ENCODE results near the gene PPP1R13B. TPM values are rescaled to one million over a fixed set of nuclear protein-coding genes. Genes with fewer than 3 reads are reported as not detected.

Gene PPP1R13B
- total RNA-seq, 6 experiments from 2014 or later: 9.2 to 22.4 (median 13.9) TPM

DNA sequence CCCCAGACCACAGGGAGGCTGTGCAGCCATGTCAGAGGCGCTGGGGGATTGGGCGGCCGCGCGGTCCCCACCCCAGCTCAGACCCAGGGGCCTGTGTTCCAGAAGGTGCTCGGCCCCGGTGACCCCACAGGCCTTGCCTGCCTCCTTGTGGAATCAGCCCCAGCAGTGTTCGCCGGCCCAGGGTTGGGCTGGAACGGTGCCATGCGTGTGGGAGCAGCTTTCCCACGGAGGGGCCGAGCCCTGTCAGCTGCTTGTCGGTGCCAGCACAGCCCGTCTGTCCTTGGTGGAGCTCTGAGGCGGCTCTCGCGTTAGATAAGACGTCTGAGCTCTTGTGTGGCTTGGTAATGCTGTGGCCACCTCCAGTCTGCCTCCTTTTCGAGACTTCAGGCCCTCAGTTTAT lies 123.3 kb downstream of the PPP1R13B start:
- Histone ChIP-seq H3K4me1 (peaks cover 0 to 21% (median 4%) of the 10 kb centered on the region in 4 donors), H3K4me3 (no peak overlapping the region), H3K27me3 (no peaks in the 10 kb centered on the region), H3K9me3 (no peaks in the 10 kb centered on the region), H3K27ac (no peak overlapping the region), H3K36me3 (peaks cover 0 to 5% (median 0%) of the 10 kb centered on the region in 4 donors)
- DNase-seq: peak in 1 of 3 donors; percentile 51
- peak in 3 of 4 donors; percentile 8 to 24 (median 19) for ATAC-seq
- intact Hi-C loops (cut with DNase I): no loop called here
- TF ChIP-seq, protein P1, sequence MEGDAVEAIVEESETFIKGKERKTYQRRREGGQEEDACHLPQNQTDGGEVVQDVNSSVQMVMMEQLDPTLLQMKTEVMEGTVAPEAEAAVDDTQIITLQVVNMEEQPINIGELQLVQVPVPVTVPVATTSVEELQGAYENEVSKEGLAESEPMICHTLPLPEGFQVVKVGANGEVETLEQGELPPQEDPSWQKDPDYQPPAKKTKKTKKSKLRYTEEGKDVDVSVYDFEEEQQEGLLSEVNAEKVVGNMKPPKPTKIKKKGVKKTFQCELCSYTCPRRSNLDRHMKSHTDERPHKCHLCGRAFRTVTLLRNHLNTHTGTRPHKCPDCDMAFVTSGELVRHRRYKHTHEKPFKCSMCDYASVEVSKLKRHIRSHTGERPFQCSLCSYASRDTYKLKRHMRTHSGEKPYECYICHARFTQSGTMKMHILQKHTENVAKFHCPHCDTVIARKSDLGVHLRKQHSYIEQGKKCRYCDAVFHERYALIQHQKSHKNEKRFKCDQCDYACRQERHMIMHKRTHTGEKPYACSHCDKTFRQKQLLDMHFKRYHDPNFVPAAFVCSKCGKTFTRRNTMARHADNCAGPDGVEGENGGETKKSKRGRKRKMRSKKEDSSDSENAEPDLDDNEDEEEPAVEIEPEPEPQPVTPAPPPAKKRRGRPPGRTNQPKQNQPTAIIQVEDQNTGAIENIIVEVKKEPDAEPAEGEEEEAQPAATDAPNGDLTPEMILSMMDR (IDR thresholded peaks at IDR 0.05): no peak
- TF ChIP-seq POLR2A (IDR thresholded peaks at IDR 0.05): no peak
- WGBS (ENCODE audit: insufficient coverage, low coverage, low lambda C conversion rate, missing lambda C conversion rate): 60% methylated on average over 2 of the region's 20 CpGs

DNA sequence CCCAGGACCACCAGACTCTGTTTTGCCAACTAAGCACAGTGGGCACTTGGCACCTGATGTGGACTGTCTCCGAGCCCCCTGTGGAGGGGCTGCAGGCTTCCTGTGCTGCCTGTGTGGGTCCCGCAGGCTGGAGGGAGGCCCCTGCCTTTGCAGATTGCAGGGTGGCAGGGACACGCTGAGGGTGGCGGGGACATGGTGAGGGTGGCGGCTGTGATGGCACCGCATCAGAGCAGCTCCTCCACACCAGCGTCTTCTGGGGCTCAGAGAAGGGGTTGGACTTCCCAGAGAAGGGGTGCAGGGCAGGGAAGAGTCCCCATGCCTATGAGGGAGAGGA lies 123.7 kb downstream of the PPP1R13B start:
- peak overlapping the region in 1 of 3 donors; percentile 49 for H3K27ac ChIP-seq
- WGBS (ENCODE audit: insufficient coverage, low coverage, low lambda C conversion rate, missing lambda C conversion rate): no CpG with 5 or more reads among the region's 7 CpGs
- ATAC-seq: no peak
- H3K27me3 ChIP-seq: no peaks in the 10 kb centered on the region
- H3K9me3 ChIP-seq: no peaks in the 10 kb centered on the region
- peaks cover 0 to 1% (median 0%) of the 10 kb centered on the region in 4 donors for H3K36me3 ChIP-seq
- TF ChIP-seq, protein P1 (IDR thresholded peaks at IDR 0.05): no peak
- TF ChIP-seq POLR2A (IDR thresholded peaks at IDR 0.05): no peak
- peaks cover 0 to 21% (median 4%) of the 10 kb centered on the region in 4 donors for H3K4me1 ChIP-seq
- intact Hi-C loops (cut with DNase I): no loop called here
- no peak for DNase-seq
- H3K4me3 ChIP-seq: no peak overlapping the region

DNA sequence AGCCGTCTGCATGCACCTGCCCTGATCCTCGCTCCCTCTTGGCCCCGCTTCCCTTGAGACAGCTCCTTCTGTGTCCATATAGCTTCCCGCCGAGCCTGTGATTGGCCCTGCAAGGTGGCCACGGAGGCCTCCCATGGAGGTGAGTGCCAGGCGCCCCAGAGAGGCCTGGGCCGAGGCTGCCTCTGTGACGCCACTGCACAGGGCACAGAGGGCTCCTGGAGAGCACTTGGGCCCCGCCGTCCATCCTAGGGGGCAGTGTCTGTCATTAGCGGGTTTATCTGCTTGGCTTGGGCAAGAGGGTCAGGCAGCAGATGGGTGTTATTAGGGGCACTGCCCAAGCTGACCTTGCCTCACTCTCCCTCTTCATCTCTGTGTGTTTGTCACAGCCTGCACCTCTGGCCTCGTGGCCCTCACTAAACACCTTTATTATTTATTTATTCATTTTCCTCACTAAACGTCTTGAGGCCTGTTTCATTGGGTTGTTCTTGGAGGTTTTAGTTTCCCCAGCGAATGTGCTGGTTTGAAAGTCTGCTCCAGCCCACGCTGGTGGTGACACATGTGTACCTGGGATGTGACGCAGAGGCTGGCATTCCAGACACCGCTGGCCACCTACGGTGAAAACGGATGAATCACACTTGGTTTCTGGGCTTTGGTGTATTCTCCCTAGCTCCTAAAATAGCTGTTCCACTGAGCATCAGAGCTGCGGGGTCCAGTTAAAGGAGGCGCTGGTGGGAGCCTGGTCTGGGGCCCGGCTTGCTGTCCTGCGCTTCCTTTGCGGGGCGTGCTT lies 125.8 kb downstream of the PPP1R13B start:
- Histone ChIP-seq H3K36me3 (no peaks in the 10 kb centered on the region), H3K4me1 (peaks cover 0 to 27% (median 4%) of the 10 kb centered on the region in 4 donors), H3K27me3 (no peaks in the 10 kb centered on the region), H3K4me3 (no peak overlapping the region), H3K9me3 (no peaks in the 10 kb centered on the region), H3K27ac (no peak overlapping the region)
- no peak for DNase-seq
- ATAC-seq: no peak
- intact Hi-C loops (cut with DNase I): no loop called here
- WGBS (ENCODE audit: insufficient coverage, low coverage, low lambda C conversion rate, missing lambda C conversion rate): 81% methylated on average over 8 of the region's 26 CpGs
- TF ChIP-seq, protein P1 (IDR thresholded peaks at IDR 0.05): no peak
- TF ChIP-seq POLR2A (IDR thresholded peaks at IDR 0.05): no peak

DNA sequence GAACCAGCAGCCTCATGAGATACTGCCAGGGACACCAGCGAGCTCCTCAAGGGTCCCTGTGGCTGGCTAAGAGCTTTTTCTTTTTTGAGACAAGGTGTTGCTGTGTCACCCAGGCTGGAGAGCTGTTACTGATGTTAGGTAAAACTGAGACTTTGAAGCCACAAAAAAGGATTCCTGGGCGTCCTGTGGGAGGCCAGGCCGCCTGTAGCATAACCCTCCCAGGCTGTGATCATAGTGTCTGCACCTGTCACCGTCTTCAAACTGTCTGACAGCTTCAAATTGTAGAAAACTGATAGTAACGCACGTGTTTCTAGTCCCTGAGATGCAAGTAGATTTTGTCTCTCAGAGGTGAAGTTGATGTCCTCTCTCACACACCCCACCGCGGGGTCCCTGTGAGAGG lies 127.6 kb downstream of the PPP1R13B start:
- WGBS (ENCODE audit: insufficient coverage, low coverage, low lambda C conversion rate, missing lambda C conversion rate): 65% methylated on average over 2 of the region's 8 CpGs
- DNase-seq (no peak), ATAC-seq (no peak)
- Histone ChIP-seq H3K4me1 (peaks cover 0 to 20% (median 4%) of the 10 kb centered on the region in 4 donors), H3K4me3 (no peak overlapping the region), H3K9me3 (no peaks in the 10 kb centered on the region), H3K27ac (no peak overlapping the region), H3K36me3 (no peaks in the 10 kb centered on the region), H3K27me3 (no peaks in the 10 kb centered on the region)
- TF ChIP-seq POLR2A (IDR thresholded peaks at IDR 0.05): no peak
- TF ChIP-seq, protein P1 (IDR thresholded peaks at IDR 0.05): no peak
- intact Hi-C loops (cut with DNase I): no loop called here
